Calu3 (cell line): Measurements from ENCODE around the gene FBH1. TPM values are rescaled to one million over a fixed set of nuclear protein-coding genes. Genes with fewer than 3 reads are reported as not detected.

ENCODE experiments used
- BruUV-seq: library from RNA; stranded (reverse); fragments of 400-500 nt; replicated peaks from 2 replicates; lab custom pipeline; 2021; lab: Mats Ljungman, UMichigan
- CTCF ChIA-PET: fragments of 300-600 bp; sonication (Branson Sonifier 250); formaldehyde crosslinking; loops from one replicate; lab custom pipeline; 2022; ENCODE audit warnings: antibody characterized with exemption; lab: Charles Lee
- DNase-seq: peaks from one replicate; pipeline ENCODE4 v3.0.0; 2022
- H3K27ac Mint-ChIP-seq: one replicate; pipeline ENCODE4 v1.8.0; 2022; ENCODE audit warnings: mixed read lengths; ENCODE audit not compliant: unreplicated experiment
- H3K27me3 Mint-ChIP-seq: one replicate; pipeline ENCODE4 v1.8.0; 2022; ENCODE audit warnings: mixed read lengths; ENCODE audit not compliant: unreplicated experiment
- H3K36me3 Mint-ChIP-seq: one replicate; pipeline ENCODE4 v1.8.0; 2022; ENCODE audit warnings: mild to moderate bottlenecking, moderate library complexity, mixed read lengths; ENCODE audit not compliant: insufficient read depth, unreplicated experiment
- H3K4me1 Mint-ChIP-seq: one replicate; pipeline ENCODE4 v1.8.0; 2022; ENCODE audit warnings: mild to moderate bottlenecking, low read depth, mixed read lengths; ENCODE audit not compliant: unreplicated experiment
- H3K4me3 Mint-ChIP-seq: one replicate; pipeline ENCODE4 v1.8.0; 2022; ENCODE audit warnings: mild to moderate bottlenecking, low read depth, moderate library complexity, mixed read lengths; ENCODE audit not compliant: unreplicated experiment
- H3K9me3 Mint-ChIP-seq: one replicate; pipeline ENCODE4 v1.8.0; 2022; ENCODE audit warnings: low read depth, mixed read lengths; ENCODE audit not compliant: unreplicated experiment
- intact Hi-C: fragments of 100-400 bp; cut with micrococcal nuclease; formaldehyde crosslinking; loops from one replicate; pipeline ENCODE4 v1.10.0; 2022; ENCODE audit not compliant: unreplicated experiment
- total RNA-seq: library from RNA; stranded (reverse); gene quantifications from 2 replicates; pipeline ENCODE4 v1.2.3, GENCODE V29; 2022
- TF ChIP-seq, protein P1 (sequence below): fragments of 200-600 bp; IDR thresholded peaks from one replicate; pipeline ENCODE4 v1.8.0; 2022; ENCODE audit warnings: antibody characterized with exemption; ENCODE audit not compliant: unreplicated experiment

The FBH1 gene
- total RNA-seq, 1 experiment from 2014 or later: 79.4 TPM

DNA sequence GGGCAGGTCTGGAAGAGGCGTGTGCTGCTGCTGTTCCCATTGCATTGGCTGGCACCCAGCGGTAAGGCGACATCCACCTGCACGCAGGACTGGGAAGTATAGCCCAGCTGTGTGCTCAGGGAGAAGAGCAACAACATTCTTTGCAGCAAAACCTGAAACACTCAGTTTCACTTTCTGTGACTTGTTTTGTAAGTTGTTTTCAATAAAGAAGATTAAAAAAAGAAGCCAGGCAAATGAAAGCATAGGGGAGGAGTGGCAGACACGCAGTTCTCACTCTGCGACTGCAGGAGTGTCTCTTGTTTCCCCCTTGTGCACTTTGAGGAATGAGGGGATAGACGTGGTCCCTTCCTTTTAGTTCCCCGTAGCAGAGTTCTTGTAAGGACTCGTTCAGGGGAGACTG is 5.8 kb downstream of the FBH1 start:
- intact Hi-C loops: no loop called here
- CTCF ChIA-PET: no interaction called here
- peaks cover 13% of the 10 kb centered on the region for H3K9me3 Mint-ChIP-seq

DNA sequence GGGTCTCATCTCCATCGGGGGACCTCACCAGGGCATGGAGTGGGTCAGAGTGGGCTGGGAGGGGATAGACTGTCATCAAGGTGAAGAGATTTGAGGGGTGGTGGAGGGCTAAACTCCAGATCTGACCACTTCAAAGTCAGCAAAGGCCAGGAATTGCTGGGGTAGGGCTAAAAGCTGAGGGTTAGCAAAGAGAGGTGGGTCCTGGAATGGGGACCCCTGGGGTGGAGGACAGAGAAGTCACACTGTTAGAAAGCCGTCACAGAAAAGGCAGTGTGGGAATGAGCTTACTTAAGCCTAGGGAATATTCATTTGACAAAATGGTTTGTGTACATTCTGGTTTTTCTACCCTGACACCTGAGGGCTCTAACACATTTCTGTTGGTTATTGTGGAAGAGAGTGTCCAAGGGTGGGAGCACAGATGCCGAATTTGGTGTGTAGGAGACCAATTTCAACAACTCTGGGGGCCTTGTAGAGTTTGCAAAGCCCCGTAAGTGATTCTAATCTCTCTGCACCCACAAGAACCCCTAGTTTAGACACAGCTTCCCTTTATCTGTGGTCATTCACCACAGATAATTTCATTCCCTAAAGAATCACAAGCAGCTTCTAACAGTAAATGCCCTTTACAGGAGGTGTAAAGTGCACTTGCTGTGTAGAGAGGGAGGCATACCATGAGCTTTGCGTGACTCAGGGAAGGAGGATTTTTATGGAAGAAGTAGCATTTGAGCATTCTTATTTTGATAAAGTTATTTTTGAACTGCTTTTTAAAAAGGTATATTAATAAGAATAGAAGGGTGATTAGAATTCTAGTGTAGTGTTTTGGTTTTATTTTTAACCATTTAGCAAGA is 6.4 kb downstream of the FBH1 start:
- no TSS peak for BruUV-seq
- TF ChIP-seq, protein P1, sequence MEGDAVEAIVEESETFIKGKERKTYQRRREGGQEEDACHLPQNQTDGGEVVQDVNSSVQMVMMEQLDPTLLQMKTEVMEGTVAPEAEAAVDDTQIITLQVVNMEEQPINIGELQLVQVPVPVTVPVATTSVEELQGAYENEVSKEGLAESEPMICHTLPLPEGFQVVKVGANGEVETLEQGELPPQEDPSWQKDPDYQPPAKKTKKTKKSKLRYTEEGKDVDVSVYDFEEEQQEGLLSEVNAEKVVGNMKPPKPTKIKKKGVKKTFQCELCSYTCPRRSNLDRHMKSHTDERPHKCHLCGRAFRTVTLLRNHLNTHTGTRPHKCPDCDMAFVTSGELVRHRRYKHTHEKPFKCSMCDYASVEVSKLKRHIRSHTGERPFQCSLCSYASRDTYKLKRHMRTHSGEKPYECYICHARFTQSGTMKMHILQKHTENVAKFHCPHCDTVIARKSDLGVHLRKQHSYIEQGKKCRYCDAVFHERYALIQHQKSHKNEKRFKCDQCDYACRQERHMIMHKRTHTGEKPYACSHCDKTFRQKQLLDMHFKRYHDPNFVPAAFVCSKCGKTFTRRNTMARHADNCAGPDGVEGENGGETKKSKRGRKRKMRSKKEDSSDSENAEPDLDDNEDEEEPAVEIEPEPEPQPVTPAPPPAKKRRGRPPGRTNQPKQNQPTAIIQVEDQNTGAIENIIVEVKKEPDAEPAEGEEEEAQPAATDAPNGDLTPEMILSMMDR: no peak
- Mint-ChIP-seq H3K9me3 (peaks cover 13% of the 10 kb centered on the region), H3K4me1 (peaks cover 21% of the 10 kb centered on the region), H3K36me3 (peaks cover 26% of the 10 kb centered on the region), H3K27me3 (no peaks in the 10 kb centered on the region), H3K27ac (no peak overlapping the region), H3K4me3 (no peak overlapping the region)
- intact Hi-C loops: no loop called here
- DNase-seq: no peak
- CTCF ChIA-PET: no interaction called here

More for the DNA sequence above, 5.8 kb downstream of the FBH1 start:
- Mint-ChIP-seq H3K4me1 (peaks cover 28% of the 10 kb centered on the region), H3K36me3 (peaks cover 32% of the 10 kb centered on the region), H3K27ac (no peak overlapping the region), H3K4me3 (no peak overlapping the region), H3K27me3 (no peaks in the 10 kb centered on the region)
- TF ChIP-seq, protein P1: no peak
- no TSS peak for BruUV-seq
- no peak for DNase-seq

DNA sequence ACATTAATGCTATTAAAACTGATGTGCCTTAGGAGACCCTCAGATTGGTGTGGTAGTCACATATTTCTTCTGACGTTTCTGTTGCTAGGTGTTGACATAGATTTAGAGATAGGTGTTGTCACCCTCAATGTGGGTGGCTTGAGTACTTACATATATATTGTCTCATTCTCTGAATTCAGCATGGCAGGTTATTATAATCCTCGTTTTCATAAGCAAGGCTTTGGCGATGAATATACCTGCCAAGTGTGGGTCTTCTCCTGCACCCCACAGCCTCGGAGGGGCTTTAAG is 7.0 kb downstream of the FBH1 start:
- TF ChIP-seq, protein P1: no peak
- no TSS peak for BruUV-seq
- Mint-ChIP-seq H3K27me3 (no peaks in the 10 kb centered on the region), H3K4me1 (peaks cover 16% of the 10 kb centered on the region), H3K4me3 (no peak overlapping the region), H3K36me3 (peaks cover 26% of the 10 kb centered on the region), H3K9me3 (peaks cover 13% of the 10 kb centered on the region), H3K27ac (no peak overlapping the region)
- no peak for DNase-seq
- intact Hi-C loops: no loop called here
- CTCF ChIA-PET: no interaction called here

DNA sequence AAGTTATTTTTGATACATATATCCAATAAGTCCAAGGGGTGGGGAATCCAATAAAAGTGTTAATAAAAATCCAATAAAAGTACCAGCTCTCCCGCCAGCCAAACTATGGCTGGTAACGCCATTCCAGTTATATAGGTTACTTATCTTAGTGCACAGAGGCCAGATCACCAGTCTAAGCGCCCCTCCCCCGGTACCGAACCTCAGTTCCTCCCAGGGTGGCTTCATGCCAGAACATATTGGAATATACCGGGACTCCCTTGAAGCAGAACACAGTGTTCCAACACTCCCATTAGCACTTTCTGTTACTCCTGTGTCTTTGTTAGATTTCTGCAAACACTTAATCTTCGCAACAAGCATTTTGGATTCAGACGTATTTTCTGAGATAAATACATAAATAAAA is 7.5 kb downstream of the FBH1 start:
- CTCF ChIA-PET: no interaction called here
- H3K36me3 Mint-ChIP-seq: peaks cover 26% of the 10 kb centered on the region

More for the DNA sequence above, 7.5 kb downstream of the FBH1 start:
- Mint-ChIP-seq H3K4me1 (peaks cover 11% of the 10 kb centered on the region), H3K9me3 (peaks cover 13% of the 10 kb centered on the region), H3K27ac (no peak overlapping the region), H3K27me3 (no peaks in the 10 kb centered on the region), H3K4me3 (no peak overlapping the region)
- intact Hi-C loops: no loop called here
- no TSS peak for BruUV-seq
- TF ChIP-seq, protein P1: no peak
- DNase-seq: no peak
